Measurements from ENCODE around the gene SBK3.

Gene SBK3

DNA sequence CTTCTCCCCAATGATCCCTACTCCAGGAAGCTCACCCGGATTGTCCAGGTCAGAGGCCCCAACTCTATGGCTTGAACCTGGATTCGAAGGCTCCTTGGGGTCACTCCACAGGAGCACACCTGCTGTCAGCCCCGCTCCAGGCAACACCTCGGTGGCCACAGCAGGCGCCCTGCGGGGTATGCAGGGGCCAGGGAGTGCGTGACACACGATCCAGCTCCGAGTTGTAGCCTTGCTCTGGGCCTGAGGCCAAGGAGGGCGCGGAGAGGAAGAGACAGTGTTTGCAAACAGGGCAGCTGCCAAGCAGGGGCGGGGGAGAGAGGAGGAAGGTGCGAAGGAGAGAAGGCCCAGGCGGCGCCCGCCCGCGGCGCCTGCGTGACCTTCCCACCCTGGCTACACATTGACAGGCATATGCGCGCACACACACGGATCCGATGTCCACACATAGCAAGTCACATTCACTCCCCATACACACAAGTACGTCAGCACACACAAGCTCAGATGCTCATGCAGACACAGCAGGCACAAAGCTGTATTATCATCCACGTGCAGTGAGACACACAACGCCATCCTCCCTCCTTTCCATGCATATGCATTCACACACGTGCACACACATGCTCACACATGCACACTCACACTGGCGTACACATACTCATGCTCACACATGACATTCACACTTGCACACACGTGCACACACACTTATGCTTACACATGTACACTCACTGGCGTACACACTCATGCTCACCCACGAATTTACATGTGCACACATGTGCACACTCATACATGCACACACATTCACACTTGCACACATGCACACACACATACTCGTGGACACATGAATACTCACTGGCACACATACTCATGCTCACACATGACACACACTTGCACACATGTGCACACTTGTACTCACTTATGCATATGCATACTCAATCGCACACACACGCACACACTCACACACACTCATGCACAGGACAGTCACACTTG is 18.8 kb downstream of the SBK3 start:
- H3K27ac ChIP-seq: no peak overlapping the region
- no peak overlapping the region for H3K4me3 ChIP-seq
- TF ChIP-seq, protein P1, sequence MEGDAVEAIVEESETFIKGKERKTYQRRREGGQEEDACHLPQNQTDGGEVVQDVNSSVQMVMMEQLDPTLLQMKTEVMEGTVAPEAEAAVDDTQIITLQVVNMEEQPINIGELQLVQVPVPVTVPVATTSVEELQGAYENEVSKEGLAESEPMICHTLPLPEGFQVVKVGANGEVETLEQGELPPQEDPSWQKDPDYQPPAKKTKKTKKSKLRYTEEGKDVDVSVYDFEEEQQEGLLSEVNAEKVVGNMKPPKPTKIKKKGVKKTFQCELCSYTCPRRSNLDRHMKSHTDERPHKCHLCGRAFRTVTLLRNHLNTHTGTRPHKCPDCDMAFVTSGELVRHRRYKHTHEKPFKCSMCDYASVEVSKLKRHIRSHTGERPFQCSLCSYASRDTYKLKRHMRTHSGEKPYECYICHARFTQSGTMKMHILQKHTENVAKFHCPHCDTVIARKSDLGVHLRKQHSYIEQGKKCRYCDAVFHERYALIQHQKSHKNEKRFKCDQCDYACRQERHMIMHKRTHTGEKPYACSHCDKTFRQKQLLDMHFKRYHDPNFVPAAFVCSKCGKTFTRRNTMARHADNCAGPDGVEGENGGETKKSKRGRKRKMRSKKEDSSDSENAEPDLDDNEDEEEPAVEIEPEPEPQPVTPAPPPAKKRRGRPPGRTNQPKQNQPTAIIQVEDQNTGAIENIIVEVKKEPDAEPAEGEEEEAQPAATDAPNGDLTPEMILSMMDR (IDR thresholded peaks at IDR 0.05): no peak
- no peak for DNase-seq (ENCODE audit: low spot score)

DNA sequence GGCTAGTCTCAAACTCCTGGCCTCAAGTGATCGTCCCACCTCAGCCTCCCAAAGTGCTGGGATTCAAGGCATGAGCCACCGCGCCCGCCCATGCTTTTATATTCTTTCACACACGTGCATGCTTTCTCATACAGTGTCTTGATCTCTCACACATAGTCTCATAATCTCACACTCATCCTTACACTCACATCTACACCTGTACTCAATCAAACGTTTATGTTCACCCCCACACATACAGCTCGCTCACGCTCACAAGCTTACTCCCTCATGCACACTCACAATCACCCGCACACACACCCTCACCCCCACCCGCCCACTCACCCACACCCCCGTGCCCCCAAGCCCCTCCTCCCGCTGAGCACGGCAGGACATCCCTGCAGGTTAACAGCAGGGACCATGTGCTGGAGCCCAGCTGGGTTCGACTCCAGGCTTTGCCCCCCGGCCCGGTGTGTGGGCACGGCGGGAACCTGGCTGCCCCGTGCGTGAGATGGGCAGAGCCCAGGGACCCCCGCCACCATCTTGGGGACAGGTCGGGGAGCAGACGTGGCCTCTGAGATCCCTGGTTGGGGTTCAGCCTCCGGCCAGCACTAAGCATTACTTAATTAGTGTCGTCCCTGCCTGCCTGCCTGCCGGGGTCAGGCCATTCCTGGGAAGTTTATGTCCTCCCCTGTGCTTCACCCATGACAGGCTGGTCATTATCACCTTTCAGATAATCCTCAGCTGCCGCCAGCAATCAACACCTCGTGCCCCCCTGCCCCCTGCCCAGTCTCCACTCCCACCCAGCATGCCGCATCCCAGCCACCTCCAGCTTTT is 19.8 kb downstream of the SBK3 start:
- Histone ChIP-seq H3K4me3 (no peak overlapping the region), H3K27ac (no peak overlapping the region)
- no peak for DNase-seq (ENCODE audit: low spot score)
- TF ChIP-seq, protein P1 (IDR thresholded peaks at IDR 0.05): no peak

DNA sequence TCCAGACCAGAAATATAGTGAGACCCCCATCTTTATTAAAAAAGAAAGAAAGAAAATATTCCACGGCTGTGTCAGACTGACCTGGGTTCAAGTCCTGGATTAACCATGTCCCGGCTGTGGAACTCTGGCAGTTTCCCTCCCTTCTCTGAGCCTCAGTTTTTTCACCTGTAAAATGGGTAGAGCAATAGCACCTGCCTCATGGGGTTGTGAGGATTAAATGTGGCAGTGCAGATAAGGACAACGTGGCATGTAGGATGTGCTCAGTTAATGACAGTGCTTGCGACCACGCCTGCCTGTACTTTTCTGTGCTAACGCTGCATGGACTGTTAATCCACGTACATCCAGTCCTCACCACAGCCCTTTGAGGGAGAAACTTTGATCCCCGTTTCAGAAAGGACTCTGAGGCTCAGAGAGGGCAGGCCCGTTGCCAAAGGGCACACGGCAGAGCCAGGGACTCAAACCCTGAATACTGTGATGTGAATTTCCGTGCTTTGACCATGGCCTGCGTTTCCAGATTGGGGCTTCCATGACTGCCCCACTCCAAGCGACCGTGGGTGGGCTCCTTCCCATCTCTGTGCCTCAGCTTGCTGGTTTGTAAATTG is 24.6 kb downstream of the SBK3 start:
- Histone ChIP-seq H3K4me3 (no peak overlapping the region), H3K27ac (no peak overlapping the region)
- no peak for DNase-seq (ENCODE audit: low spot score)
- TF ChIP-seq, protein P1 (IDR thresholded peaks at IDR 0.05): no peak

DNA sequence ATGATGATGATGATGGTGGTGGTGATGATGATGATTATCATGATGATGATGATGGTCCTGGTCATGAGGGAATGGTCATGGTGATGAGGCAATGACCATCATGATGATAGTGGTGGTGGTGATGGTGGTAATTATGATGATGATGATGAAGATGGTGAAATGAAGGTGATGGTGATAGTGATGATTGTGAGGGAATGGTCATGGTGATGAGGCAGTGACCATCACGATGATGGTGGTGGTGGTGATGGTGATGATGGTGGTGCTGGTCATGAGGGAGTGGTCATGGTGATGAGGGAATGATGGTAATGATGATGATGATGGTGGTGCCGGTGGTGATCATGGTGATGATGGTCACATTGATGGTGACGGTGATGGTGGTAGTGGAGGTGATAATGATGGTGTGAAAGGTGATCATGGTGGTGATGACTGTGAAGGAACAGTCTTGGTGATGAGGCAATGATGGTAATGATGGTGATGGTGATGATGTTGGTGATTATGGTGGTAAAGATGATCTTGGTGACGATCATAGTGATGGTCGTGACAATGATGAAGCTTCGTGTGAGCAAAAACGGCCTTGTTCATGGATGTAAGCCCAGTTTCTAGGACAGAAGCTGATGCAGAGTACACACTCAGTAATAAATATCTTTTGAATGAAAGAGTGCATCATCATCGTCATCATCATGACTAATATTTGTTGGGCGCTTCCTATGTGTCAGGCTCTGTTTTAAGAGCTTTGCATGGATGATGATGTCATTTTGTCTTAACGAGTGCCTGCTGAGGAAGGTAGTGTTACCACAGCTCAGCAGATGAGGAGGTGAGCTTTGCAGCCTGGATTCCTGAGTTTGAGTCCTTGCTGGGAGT is 25.7 kb downstream of the SBK3 start:
- Histone ChIP-seq H3K27ac (no peak overlapping the region), H3K4me3 (no peak overlapping the region)
- DNase-seq (ENCODE audit: low spot score): no peak
- TF ChIP-seq, protein P1 (IDR thresholded peaks at IDR 0.05): no peak

DNA sequence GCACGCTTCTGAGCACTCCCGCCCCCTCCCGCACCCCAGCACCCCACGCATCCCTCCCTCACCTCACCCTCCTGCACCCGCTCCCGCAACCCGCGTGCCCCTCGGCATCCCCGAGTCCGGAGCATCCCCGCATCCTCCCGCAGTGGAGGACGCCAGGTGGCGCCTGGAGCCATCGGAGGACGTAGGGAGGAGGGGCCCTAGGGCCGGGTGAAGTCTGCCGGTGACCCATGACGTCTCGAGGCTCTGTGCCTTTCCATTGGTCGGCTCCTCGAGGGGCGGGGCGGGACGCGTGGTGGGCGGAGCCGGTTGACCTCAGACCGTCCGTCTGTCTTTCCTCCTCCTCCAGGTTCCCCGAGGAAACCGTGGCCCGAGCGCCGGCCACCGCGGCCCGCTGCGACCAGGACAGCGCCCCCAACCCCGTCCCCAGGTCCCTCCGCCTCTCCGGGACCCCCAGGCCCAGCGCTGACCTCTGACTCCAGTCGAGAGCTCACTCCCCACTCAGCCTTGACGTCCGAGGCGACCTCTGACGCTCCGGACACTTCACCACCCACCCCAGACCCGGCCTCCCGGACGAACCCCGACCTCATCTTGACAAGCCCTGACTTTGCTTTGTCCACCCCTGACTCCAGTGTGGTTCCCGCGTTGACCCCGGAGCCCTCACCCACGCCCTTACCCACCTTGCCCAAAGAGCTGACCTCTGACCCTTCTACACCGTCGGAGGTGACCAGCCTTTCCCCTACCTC is 28.3 kb downstream of the SBK3 start:
- Histone ChIP-seq H3K27ac (peak overlapping the region; percentile 72 to 87), H3K4me3 (peak overlapping the region; percentile 72)
- peak; percentile 93 for DNase-seq (ENCODE audit: low spot score)
- TF ChIP-seq, protein P1 (IDR thresholded peaks at IDR 0.05): peak; percentile 92

DNA sequence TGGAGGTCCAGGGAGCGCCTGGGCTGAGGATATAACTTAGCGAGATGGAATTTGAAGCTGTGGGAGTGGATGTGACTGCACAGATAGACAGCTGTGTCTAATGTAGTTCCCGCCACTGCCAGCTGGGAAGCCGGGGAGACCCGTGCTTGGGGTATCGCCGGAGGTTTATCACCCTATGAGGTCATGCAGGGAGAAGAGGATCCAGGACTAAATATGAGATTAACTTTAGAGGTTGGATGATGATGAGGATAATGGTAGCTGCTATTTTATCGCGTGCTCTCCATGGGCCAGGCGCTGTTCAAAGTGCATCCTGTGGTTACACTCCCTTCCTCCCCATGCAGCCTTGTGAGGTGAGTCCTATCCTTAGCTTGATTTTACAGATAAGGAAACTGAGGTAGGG is 37.2 kb downstream of the SBK3 start:
- no peak overlapping the region for H3K4me3 ChIP-seq
- DNase-seq (ENCODE audit: low spot score): no peak
- TF ChIP-seq, protein P1 (IDR thresholded peaks at IDR 0.05): no peak
- no peak overlapping the region for H3K27ac ChIP-seq

Measured in coronary artery (tissue), 2 donors.